Endodermal cell (in vitro differentiated cells): ENCODE results near the gene CMTR1. TPM values are rescaled to one million over a fixed set of nuclear protein-coding genes. Genes with fewer than 3 reads are reported as not detected.

Source experiments
- DNase-seq: peaks from one replicate; pipeline ENCODE4 v3.0.0-alpha.2; 2017
- H3K27ac ChIP-seq: 2 replicates; pipeline ENCODE4 v1.5.1; 2013; ENCODE audit warnings: mild to moderate bottlenecking, low read depth, low read length, moderate library complexity
- H3K27me3 ChIP-seq: 2 replicates; pipeline ENCODE4 v1.6.1; 2013; ENCODE audit warnings: mild to moderate bottlenecking, low read length, moderate library complexity; ENCODE audit not compliant: insufficient read depth, control insufficient read depth, poor library complexity, severe bottlenecking
- H3K36me3 ChIP-seq: 2 replicates; pipeline ENCODE4 v1.7.0; 2013; ENCODE audit warnings: mild to moderate bottlenecking, low read length, moderate library complexity; ENCODE audit not compliant: control insufficient read depth, insufficient read depth
- H3K4me1 ChIP-seq: one replicate; pipeline ENCODE4 v1.7.0; 2013; ENCODE audit warnings: low read length; ENCODE audit not compliant: control insufficient read depth, insufficient read depth
- H3K4me3 ChIP-seq: 2 replicates; pipeline ENCODE4 v1.5.1; 2013; ENCODE audit warnings: mild to moderate bottlenecking, low read length, moderate library complexity
- H3K9ac ChIP-seq: 2 replicates; pipeline ENCODE4 v1.6.1; 2013; ENCODE audit warnings: mild to moderate bottlenecking, low read length, moderate library complexity; ENCODE audit not compliant: poor library complexity, severe bottlenecking; ENCODE audit errors: extremely low read depth
- H3K9me3 ChIP-seq: 2 replicates; pipeline ENCODE4 v1.6.1; 2013; ENCODE audit warnings: mild to moderate bottlenecking, low read length, moderate library complexity; ENCODE audit not compliant: control insufficient read depth
- H3K27ac Mint-ChIP-seq: 2 replicates; pipeline ENCODE4 v1.8.0; 2020; ENCODE audit warnings: mixed read lengths
- H3K27me3 Mint-ChIP-seq: 2 replicates; pipeline ENCODE4 v1.8.0; 2021; ENCODE audit warnings: mild to moderate bottlenecking, mixed read lengths; ENCODE audit not compliant: insufficient read depth
- H3K36me3 Mint-ChIP-seq: 2 replicates; pipeline ENCODE4 v1.8.0; 2020; ENCODE audit warnings: low read depth, mixed read lengths
- H3K4me1 Mint-ChIP-seq: 2 replicates; pipeline ENCODE4 v1.8.0; 2020; ENCODE audit warnings: mixed read lengths
- H3K4me3 Mint-ChIP-seq: 2 replicates; pipeline ENCODE4 v1.8.0; 2020; ENCODE audit warnings: mild to moderate bottlenecking, moderate library complexity, mixed read lengths
- H3K9me3 Mint-ChIP-seq: 2 replicates; pipeline ENCODE4 v1.8.0; 2020; ENCODE audit warnings: mild to moderate bottlenecking, mixed read lengths
- WGBS, 2 experiments: methylation state at CpG; one replicate each; pipeline versions ENCODE4 v1.1.5 to v1.1.7; 2013; ENCODE audit warnings: missing lambda C conversion rate in 2 of 2, mixed read lengths in 1 of 2; ENCODE audit not compliant: insufficient coverage in 1 of 2, insufficient read length in 1 of 2; 5-methylcytosine and 5-hydroxymethylcytosine counted together
- total RNA-seq, 2 donors: library from RNA; stranded (reverse); fragmentation: NEBNext Ultra II Directional in 1 of 2; extraction: Animal tissue kit (Norgen Biotek cat#: 25700) in 1 of 2; gene quantifications; 2 replicates in 1 of 2; 3 replicates in 1 of 2; pipeline ENCODE4 v1.2.1, GENCODE V29; 2021
- TF ChIP-seq, protein P1 (sequence below): fragments of 200-600 bp; sonication (generic); conservative IDR thresholded peaks from 2 replicates; pipeline ENCODE4 v1.5.0; 2021; ENCODE audit warnings: antibody characterized with exemption, mild to moderate bottlenecking

The CMTR1 gene
- total RNA-seq, 2 donors from 2014 or later: 62.0 to 91.6 TPM

DNA sequence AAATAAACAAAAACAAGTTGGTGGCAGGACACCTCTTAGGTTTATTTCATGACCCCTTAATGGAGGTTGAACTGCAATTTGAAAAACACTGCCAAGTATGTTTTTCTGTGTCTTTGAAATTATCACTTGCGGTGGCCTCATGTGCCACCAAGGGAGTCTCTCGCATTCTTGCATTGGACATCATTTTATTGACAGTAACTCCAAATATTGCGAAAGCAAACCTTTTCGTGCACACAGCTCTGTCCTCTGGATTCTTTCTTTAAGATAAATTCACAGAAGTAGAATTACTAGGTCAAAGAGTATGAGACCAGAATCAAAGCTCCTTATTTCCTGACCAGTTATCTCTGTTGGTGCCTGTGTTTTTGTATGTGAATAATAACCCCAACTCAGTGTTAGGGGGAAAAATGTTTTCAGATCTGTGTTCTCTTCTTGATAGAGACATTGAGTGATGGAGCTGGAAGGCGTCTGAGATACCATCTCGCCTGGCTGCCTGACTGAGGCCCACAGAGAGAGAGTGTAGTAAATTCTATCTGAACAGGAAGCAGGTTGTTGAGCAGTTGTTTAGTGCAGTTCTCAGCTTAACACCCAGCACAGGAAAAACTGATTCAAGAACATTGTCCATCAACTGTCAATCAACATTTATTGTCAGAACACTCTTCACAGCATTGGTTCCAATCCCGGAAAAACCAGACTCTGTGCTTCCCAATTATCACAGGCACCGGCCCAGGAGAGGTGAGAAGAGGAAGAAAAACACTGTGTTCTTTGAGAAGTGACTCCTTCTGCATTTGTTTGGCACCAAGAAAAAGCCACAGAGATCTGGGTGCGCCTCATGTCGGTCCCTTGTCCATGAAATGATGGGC is 68.8 kb downstream of the CMTR1 start:
- H3K9me3 ChIP-seq: no peaks in the 10 kb centered on the region
- 91 to 98% methylated on average over 9 to 10 of the region's 10 CpGs for WGBS, 2 experiments
- H3K9ac ChIP-seq: no peak overlapping the region
- Mint-ChIP-seq H3K27me3 (no peaks in the 10 kb centered on the region), H3K9me3 (no peaks in the 10 kb centered on the region), H3K4me1 (peaks cover 7% of the 10 kb centered on the region), H3K36me3 (peaks cover under 1% of the 10 kb centered on the region), H3K27ac (no peak overlapping the region), H3K4me3 (no peak overlapping the region)
- DNase-seq: no peak
- H3K4me3 ChIP-seq: no peak overlapping the region
- peaks cover under 1% of the 10 kb centered on the region for H3K36me3 ChIP-seq
- H3K27ac ChIP-seq: no peak overlapping the region
- H3K27me3 ChIP-seq: no peaks in the 10 kb centered on the region
- no peaks in the 10 kb centered on the region for H3K4me1 ChIP-seq
- TF ChIP-seq, protein P1, sequence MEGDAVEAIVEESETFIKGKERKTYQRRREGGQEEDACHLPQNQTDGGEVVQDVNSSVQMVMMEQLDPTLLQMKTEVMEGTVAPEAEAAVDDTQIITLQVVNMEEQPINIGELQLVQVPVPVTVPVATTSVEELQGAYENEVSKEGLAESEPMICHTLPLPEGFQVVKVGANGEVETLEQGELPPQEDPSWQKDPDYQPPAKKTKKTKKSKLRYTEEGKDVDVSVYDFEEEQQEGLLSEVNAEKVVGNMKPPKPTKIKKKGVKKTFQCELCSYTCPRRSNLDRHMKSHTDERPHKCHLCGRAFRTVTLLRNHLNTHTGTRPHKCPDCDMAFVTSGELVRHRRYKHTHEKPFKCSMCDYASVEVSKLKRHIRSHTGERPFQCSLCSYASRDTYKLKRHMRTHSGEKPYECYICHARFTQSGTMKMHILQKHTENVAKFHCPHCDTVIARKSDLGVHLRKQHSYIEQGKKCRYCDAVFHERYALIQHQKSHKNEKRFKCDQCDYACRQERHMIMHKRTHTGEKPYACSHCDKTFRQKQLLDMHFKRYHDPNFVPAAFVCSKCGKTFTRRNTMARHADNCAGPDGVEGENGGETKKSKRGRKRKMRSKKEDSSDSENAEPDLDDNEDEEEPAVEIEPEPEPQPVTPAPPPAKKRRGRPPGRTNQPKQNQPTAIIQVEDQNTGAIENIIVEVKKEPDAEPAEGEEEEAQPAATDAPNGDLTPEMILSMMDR: no peak

GRCh38 chr6:37502703-37503291 is 69.8 kb downstream of the CMTR1 start:
- Mint-ChIP-seq H3K9me3 (no peaks in the 10 kb centered on the region), H3K36me3 (no peaks in the 10 kb centered on the region), H3K4me3 (no peak overlapping the region), H3K27me3 (no peaks in the 10 kb centered on the region), H3K27ac (no peak overlapping the region), H3K4me1 (peaks cover 8% of the 10 kb centered on the region)
- H3K9ac ChIP-seq: no peak overlapping the region
- no peaks in the 10 kb centered on the region for H3K9me3 ChIP-seq
- no peak overlapping the region for H3K4me3 ChIP-seq
- DNase-seq: no peak
- H3K27me3 ChIP-seq: no peaks in the 10 kb centered on the region
- 39 to 62% methylated on average over 3 to 7 of the region's 7 CpGs for whole genome bisulfite sequencing, 2 experiments
- no peaks in the 10 kb centered on the region for H3K4me1 ChIP-seq
- H3K27ac ChIP-seq: peak overlapping the region; percentile 21
- H3K36me3 ChIP-seq: no peaks in the 10 kb centered on the region
- TF ChIP-seq, protein P1: no peak

DNA sequence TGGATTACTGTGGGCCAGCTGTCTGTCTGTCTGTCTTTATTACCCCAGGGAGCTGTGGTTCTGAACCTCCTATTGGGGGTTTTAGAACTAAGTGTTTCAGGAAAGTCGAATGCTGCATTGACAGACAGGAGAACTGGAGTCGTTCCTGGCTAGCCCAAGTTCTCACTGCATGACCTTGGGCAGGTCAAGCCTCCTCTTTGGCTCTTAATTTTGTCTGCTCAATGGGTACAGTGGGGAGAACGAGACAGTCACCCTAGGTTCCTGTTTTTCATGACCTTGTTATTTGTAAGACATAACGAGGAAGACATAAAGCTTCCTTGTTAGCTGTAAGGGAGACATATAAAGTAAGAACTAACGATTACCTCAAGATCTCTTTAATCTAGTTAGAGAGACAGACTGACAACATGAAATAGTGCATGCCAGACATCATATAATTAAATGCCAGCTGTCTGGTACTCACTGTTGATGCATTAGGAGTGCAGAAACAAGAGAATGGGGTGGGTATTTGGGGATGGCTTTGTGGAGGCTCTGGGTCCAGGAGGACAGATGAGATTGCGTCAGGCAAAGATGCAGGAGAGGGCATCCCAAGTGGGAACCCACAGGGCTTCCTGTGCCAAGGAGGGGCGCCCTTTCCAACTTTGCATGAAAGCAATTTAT is 70.4 kb downstream of the CMTR1 start:
- H3K36me3 Mint-ChIP-seq: no peaks in the 10 kb centered on the region
- 86 to 90% methylated on average over 7 of the region's 7 CpGs for WGBS, 2 experiments
- H3K27me3 Mint-ChIP-seq: no peaks in the 10 kb centered on the region
- Histone ChIP-seq H3K27ac (no peak overlapping the region), H3K9me3 (no peaks in the 10 kb centered on the region), H3K4me3 (no peak overlapping the region), H3K9ac (no peak overlapping the region), H3K36me3 (no peaks in the 10 kb centered on the region), H3K27me3 (no peaks in the 10 kb centered on the region), H3K4me1 (peaks cover 5% of the 10 kb centered on the region)
- H3K4me1 Mint-ChIP-seq: peaks cover 12% of the 10 kb centered on the region
- DNase-seq: no peak
- H3K4me3 Mint-ChIP-seq: no peak overlapping the region
- H3K27ac Mint-ChIP-seq: no peak overlapping the region
- H3K9me3 Mint-ChIP-seq: no peaks in the 10 kb centered on the region
- TF ChIP-seq, protein P1: no peak
